ENCODE data around the gene LCN10.
A peak's percentile ranks its signal among the peaks of the same experiment; 100 is the strongest.
"Not testable (repeated sequence)": the region's sequence is repeated elsewhere in the genome, so short reads cannot be mapped to it uniquely, and the experiment has no call there.

Gene LCN10

GRCh38 chr9:136742591-136743391 is at the start of gene LCN10:
Gene LCN10 (minus strand): TSS chr9:136742940. CDS start chr9:136742903, 37 bp downstream.
- peak; percentile 41 for TF ChIP-seq CTCF (IDR thresholded peaks at IDR 0.05; ENCODE audit: low read depth, low read length)
- no peak for DNase-seq (ENCODE audit: low read depth in 2 of 2)
- no peak within 1 kb of the TSS for H3K4me3 ChIP-seq (replicated peaks in 1 of 2; ENCODE audit: low read depth in 2 of 2, low read length in 2 of 2)

GRCh38 chr9:136791516-136792276 is 49.0 kb upstream of the LCN10 start:
- DNase-seq (ENCODE audit: low read depth in 2 of 2) = peak; percentile 34 to 45
- H3K4me3 ChIP-seq (replicated peaks in 1 of 2; ENCODE audit: low read depth in 2 of 2, low read length in 2 of 2) = peak overlapping the region; percentile 92 to 99

DNA sequence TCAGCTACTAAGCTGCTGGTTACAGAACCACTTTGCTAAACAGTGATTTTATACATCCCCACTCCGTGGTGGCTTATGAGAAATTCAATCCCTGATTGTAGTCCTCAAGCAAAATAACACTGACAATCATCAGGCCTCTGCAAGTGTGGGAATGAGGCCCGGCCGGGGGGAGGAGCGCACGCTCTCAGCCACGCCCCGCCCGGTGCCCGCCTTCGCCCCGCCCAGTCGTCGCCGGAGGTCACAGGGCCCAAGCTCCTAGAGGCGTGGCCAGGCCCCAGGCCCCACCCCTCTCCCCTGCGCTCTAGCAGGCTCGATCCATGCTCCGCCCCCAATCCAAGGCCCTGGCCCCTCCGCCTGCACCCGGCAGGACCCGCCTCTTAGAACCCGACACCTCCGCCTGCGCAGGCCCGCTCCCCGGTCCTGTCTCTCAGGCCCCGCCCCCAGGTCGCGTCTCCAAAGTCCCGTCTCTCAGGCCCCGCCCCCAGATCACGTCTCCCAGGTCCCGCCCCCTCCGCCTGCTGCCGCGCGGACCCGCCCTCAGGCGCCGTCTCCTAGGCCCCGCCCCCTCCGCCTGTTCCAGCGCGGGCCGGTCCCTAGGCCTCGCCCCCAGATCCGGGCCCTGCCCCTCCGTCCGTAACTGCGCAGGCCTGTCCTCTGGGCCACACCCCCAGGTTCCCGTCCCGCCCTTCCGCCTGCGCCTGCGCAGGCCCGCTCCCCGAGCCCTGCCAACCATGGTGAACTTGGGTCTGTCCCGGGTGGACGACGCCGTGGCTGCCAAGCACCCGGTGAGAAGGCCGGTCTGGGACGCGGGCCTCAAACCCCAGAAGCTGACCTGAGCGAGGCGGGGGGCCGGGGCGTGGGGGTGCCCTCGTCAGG is 48.1 kb upstream of the LCN10 start, which contains the start of gene TMEM141:
TMEM141 (plus strand) TSS at position 705 of the 876 bp plus-strand sequence; CDS start at position 732, 27 bp downstream.
- DNase-seq (ENCODE audit: low read depth in 2 of 2) = peak; percentile 100
- TF ChIP-seq CTCF (IDR thresholded peaks at IDR 0.05; ENCODE audit: low read depth, low read length) = no peak
- peak within 1 kb of the TSS; percentile 92 to 99 for H3K4me3 ChIP-seq (replicated peaks in 1 of 2; ENCODE audit: low read depth in 2 of 2, low read length in 2 of 2)

More at GRCh38 chr9:136791516-136792276, 49.0 kb upstream of the LCN10 start:
- TF ChIP-seq CTCF (IDR thresholded peaks at IDR 0.05; ENCODE audit: low read depth, low read length) = peak; percentile 86

- no peak for DNase-seq (ENCODE audit: low read depth in 2 of 2)
- H3K4me3 ChIP-seq (replicated peaks in 1 of 2; ENCODE audit: low read depth in 2 of 2, low read length in 2 of 2) = no peak overlapping the region
- TF ChIP-seq CTCF (IDR thresholded peaks at IDR 0.05; ENCODE audit: low read depth, low read length) = no peak
These were observed 46.8 kb upstream of the LCN10 start for GRCh38 chr9:136789523-136789937.

DNA sequence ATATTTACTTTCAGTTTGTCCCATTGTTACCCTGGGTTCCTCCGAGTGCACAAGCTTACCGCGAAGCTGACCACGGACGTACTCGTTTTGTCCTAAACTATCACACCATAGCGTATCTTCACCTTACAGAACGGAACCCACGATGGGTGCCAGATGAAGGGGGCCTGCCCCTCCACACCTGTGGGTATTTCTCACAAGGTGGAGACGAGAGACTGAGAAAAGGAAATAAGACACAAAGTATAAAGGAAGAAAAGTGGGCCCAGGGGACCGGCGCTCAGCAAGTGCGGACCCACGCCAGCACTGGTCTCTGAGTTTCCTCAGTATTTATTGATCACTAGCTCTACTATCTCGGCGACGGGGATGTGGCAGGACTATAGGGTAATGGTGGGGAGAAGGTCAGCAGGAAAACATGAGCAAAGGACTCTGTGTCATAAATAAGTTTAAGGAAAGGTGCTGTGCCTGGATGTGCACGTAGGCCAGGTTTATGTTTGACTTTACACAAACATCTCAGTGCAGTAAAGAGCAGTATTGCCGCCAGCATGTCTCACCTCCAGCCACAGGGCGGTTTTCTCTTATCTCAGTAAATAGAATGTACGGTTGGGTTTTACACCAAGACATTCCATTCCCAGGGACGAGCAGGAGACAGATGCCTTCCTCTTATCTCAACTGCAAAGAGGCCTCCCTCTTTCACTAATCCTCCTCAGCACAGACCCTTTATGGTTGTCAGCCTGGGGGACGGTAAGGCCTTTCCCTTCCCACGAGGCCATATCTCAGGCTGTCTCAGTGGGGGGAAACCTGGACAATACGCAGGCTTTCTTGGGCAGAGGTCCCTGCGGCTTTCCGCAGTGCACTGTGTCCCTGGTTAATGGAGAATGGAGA is 46.1 kb upstream of the LCN10 start:
- H3K4me3 ChIP-seq (replicated peaks in 1 of 2; ENCODE audit: low read depth in 2 of 2, low read length in 2 of 2) = not testable (repeated sequence)
- DNase-seq (ENCODE audit: low read depth in 2 of 2) = peak in 1 of 2 donors; percentile 18

GRCh38 chr9:136787690-136788400 is 45.1 kb upstream of the LCN10 start:
- peak; percentile 67 to 69 for DNase-seq (ENCODE audit: low read depth in 2 of 2)
- TF ChIP-seq CTCF (IDR thresholded peaks at IDR 0.05; ENCODE audit: low read depth, low read length) = peak; percentile 73
- no peak overlapping the region for H3K4me3 ChIP-seq (replicated peaks in 1 of 2; ENCODE audit: low read depth in 2 of 2, low read length in 2 of 2)

DNA sequence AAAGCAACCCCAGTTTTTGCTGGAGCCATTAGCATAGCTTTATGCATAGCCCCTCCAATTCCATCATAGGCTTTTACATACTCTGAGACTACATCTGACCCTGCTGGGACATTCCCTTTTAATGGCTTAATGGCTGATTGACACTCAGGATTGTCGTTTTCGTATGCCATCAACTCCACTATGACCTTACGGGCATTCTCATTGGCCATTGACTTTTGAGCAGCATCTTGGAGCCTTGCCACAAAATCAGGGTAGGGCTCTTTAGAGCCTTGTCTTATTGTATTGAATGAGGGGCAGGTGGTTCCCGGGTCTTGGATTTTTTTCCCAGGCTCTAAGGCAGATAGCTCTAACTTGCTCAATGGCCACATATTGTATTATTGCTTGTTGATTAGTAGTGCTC is 44.2 kb upstream of the LCN10 start:
- H3K4me3 ChIP-seq (replicated peaks in 1 of 2; ENCODE audit: low read depth in 2 of 2, low read length in 2 of 2); DNase-seq (ENCODE audit: low read depth in 2 of 2): not testable (repeated sequence)

Data from cardiac fibroblast (primary cell).